ENCODE data around the gene SETD4.

Gene SETD4

GRCh38 chr21:36027347-36027746, 33.0 kb downstream of the SETD4 start:
- no peaks in the 10 kb centered on the region for H3K4me1 ChIP-seq (ENCODE audit: insufficient read depth, low read length)
- no peaks in the 10 kb centered on the region for H3K9me3 ChIP-seq (ENCODE audit: insufficient read depth, low read depth, low read length)
- H3K4me3 ChIP-seq (ENCODE audit: low read length): no peak overlapping the region
- no peaks in the 10 kb centered on the region for H3K27me3 ChIP-seq (ENCODE audit: insufficient read depth, low read length)
- no peak overlapping the region for H3K27ac ChIP-seq (ENCODE audit: low read depth, low read length)
- H3K36me3 ChIP-seq (ENCODE audit: insufficient read depth, low read length): no peaks in the 10 kb centered on the region
- WGBS: 93% methylated on average over 5 of the region's 5 CpGs
- H3K9ac ChIP-seq (ENCODE audit: low read depth, low read length): no peak overlapping the region

GRCh38 chr21:36024782-36025181, 35.5 kb downstream of the SETD4 start:
- no peak overlapping the region for H3K27ac ChIP-seq (ENCODE audit: low read depth, low read length)
- no peak overlapping the region for H3K4me3 ChIP-seq (ENCODE audit: low read length)
- no peak overlapping the region for H3K9ac ChIP-seq (ENCODE audit: low read depth, low read length)
- no peaks in the 10 kb centered on the region for H3K4me1 ChIP-seq (ENCODE audit: insufficient read depth, low read length)
- no peaks in the 10 kb centered on the region for H3K9me3 ChIP-seq (ENCODE audit: insufficient read depth, low read depth, low read length)
- H3K36me3 ChIP-seq (ENCODE audit: insufficient read depth, low read length): no peaks in the 10 kb centered on the region
- 95% methylated on average over 8 of the region's 8 CpGs for WGBS
- H3K27me3 ChIP-seq (ENCODE audit: insufficient read depth, low read length): no peaks in the 10 kb centered on the region

- no peaks in the 10 kb centered on the region for H3K9me3 ChIP-seq (ENCODE audit: insufficient read depth, low read depth, low read length)
- 92% methylated on average over 3 of the region's 3 CpGs for WGBS
- no peak overlapping the region for H3K4me3 ChIP-seq (ENCODE audit: low read length)
- no peaks in the 10 kb centered on the region for H3K4me1 ChIP-seq (ENCODE audit: insufficient read depth, low read length)
- no peaks in the 10 kb centered on the region for H3K36me3 ChIP-seq (ENCODE audit: insufficient read depth, low read length)
- no peak overlapping the region for H3K27ac ChIP-seq (ENCODE audit: low read depth, low read length)
- H3K9ac ChIP-seq (ENCODE audit: low read depth, low read length): no peak overlapping the region
- H3K27me3 ChIP-seq (ENCODE audit: insufficient read depth, low read length): no peaks in the 10 kb centered on the region
Observed at GRCh38 chr21:36023092-36023480, 37.2 kb downstream of the SETD4 start.

- 92% methylated on average over 5 of the region's 6 CpGs for WGBS
- Histone ChIP-seq H3K27me3 (ENCODE audit: insufficient read depth, low read length) (no peaks in the 10 kb centered on the region), H3K27ac (ENCODE audit: low read depth, low read length) (no peak overlapping the region), H3K36me3 (ENCODE audit: insufficient read depth, low read length) (no peaks in the 10 kb centered on the region), H3K4me1 (ENCODE audit: insufficient read depth, low read length) (no peaks in the 10 kb centered on the region), H3K9ac (ENCODE audit: low read depth, low read length) (no peak overlapping the region), H3K9me3 (ENCODE audit: insufficient read depth, low read depth, low read length) (no peaks in the 10 kb centered on the region), H3K4me3 (ENCODE audit: low read length) (no peak overlapping the region)
Observed at GRCh38 chr21:36022427-36023091, 37.8 kb downstream of the SETD4 start.

- no peaks in the 10 kb centered on the region for H3K4me1 ChIP-seq (ENCODE audit: insufficient read depth, low read length)
- WGBS: 97% methylated on average over 11 of the region's 11 CpGs
- H3K27me3 ChIP-seq (ENCODE audit: insufficient read depth, low read length): no peaks in the 10 kb centered on the region
- H3K27ac ChIP-seq (ENCODE audit: low read depth, low read length): no peak overlapping the region
- no peaks in the 10 kb centered on the region for H3K9me3 ChIP-seq (ENCODE audit: insufficient read depth, low read depth, low read length)
- no peak overlapping the region for H3K9ac ChIP-seq (ENCODE audit: low read depth, low read length)
- no peak overlapping the region for H3K4me3 ChIP-seq (ENCODE audit: low read length)
- no peaks in the 10 kb centered on the region for H3K36me3 ChIP-seq (ENCODE audit: insufficient read depth, low read length)
Observed at GRCh38 chr21:36021251-36021837, 39.0 kb downstream of the SETD4 start.

- no peak overlapping the region for H3K4me3 ChIP-seq (ENCODE audit: low read length)
- no peaks in the 10 kb centered on the region for H3K36me3 ChIP-seq (ENCODE audit: insufficient read depth, low read length)
- H3K9me3 ChIP-seq (ENCODE audit: insufficient read depth, low read depth, low read length): no peaks in the 10 kb centered on the region
- H3K9ac ChIP-seq (ENCODE audit: low read depth, low read length): no peak overlapping the region
- H3K27ac ChIP-seq (ENCODE audit: low read depth, low read length): no peak overlapping the region
- no peaks in the 10 kb centered on the region for H3K4me1 ChIP-seq (ENCODE audit: insufficient read depth, low read length)
- no peaks in the 10 kb centered on the region for H3K27me3 ChIP-seq (ENCODE audit: insufficient read depth, low read length)
- 91% methylated on average over 5 of the region's 5 CpGs for WGBS
Observed at GRCh38 chr21:36015045-36015444, 45.3 kb downstream of the SETD4 start.

- no peaks in the 10 kb centered on the region for H3K36me3 ChIP-seq (ENCODE audit: insufficient read depth, low read length)
- H3K27me3 ChIP-seq (ENCODE audit: insufficient read depth, low read length): no peaks in the 10 kb centered on the region
- H3K9ac ChIP-seq (ENCODE audit: low read depth, low read length): no peak overlapping the region
- no peak overlapping the region for H3K27ac ChIP-seq (ENCODE audit: low read depth, low read length)
- WGBS: 93% methylated on average over 1 of the region's 2 CpGs
- H3K4me3 ChIP-seq (ENCODE audit: low read length): no peak overlapping the region
- H3K4me1 ChIP-seq (ENCODE audit: insufficient read depth, low read length): no peaks in the 10 kb centered on the region
- no peaks in the 10 kb centered on the region for H3K9me3 ChIP-seq (ENCODE audit: insufficient read depth, low read depth, low read length)
Observed at GRCh38 chr21:36010801-36011200, 49.5 kb downstream of the SETD4 start.

- Histone ChIP-seq H3K4me1 (ENCODE audit: insufficient read depth, low read length) (no peaks in the 10 kb centered on the region), H3K9ac (ENCODE audit: low read depth, low read length) (no peak overlapping the region), H3K9me3 (ENCODE audit: insufficient read depth, low read depth, low read length) (0 out of 2 replicates have a peak, but pooled peaks cover 2% of the 10 kb centered on the region), H3K27ac (ENCODE audit: low read depth, low read length) (no peak overlapping the region), H3K27me3 (ENCODE audit: insufficient read depth, low read length) (no peaks in the 10 kb centered on the region), H3K4me3 (ENCODE audit: low read length) (no peak overlapping the region), H3K36me3 (ENCODE audit: insufficient read depth, low read length) (no peaks in the 10 kb centered on the region)
- WGBS: 90% methylated on average over 2 of the region's 2 CpGs
Observed at GRCh38 chr21:36008505-36008904, 51.8 kb downstream of the SETD4 start.

GRCh38 chr21:36005879-36006400, 54.4 kb downstream of the SETD4 start:
- Histone ChIP-seq H3K27me3 (ENCODE audit: insufficient read depth, low read length) (no peaks in the 10 kb centered on the region), H3K9ac (ENCODE audit: low read depth, low read length) (no peak overlapping the region)
- WGBS: 95% methylated on average over 5 of the region's 5 CpGs

GRCh38 chr21:36005018-36005417, 55.3 kb downstream of the SETD4 start:
- Histone ChIP-seq H3K36me3 (ENCODE audit: insufficient read depth, low read length) (no peaks in the 10 kb centered on the region), H3K27me3 (ENCODE audit: insufficient read depth, low read length) (no peaks in the 10 kb centered on the region), H3K27ac (ENCODE audit: low read depth, low read length) (no peak overlapping the region), H3K4me3 (ENCODE audit: low read length) (no peak overlapping the region), H3K9me3 (ENCODE audit: insufficient read depth, low read depth, low read length) (0 out of 2 replicates have a peak, but pooled peaks cover 5% of the 10 kb centered on the region), H3K9ac (ENCODE audit: low read depth, low read length) (no peak overlapping the region), H3K4me1 (ENCODE audit: insufficient read depth, low read length) (no peaks in the 10 kb centered on the region)
- 94% methylated on average over 13 of the region's 17 CpGs for WGBS

More at GRCh38 chr21:36005879-36006400, 54.4 kb downstream of the SETD4 start:
- Histone ChIP-seq H3K36me3 (ENCODE audit: insufficient read depth, low read length) (no peaks in the 10 kb centered on the region), H3K9me3 (ENCODE audit: insufficient read depth, low read depth, low read length) (0 out of 2 replicates have a peak, but pooled peaks cover 5% of the 10 kb centered on the region), H3K4me1 (ENCODE audit: insufficient read depth, low read length) (no peaks in the 10 kb centered on the region), H3K4me3 (ENCODE audit: low read length) (no peak overlapping the region), H3K27ac (ENCODE audit: low read depth, low read length) (no peak overlapping the region)

GRCh38 chr21:36004441-36004840, 55.9 kb downstream of the SETD4 start:
- no peaks in the 10 kb centered on the region for H3K4me1 ChIP-seq (ENCODE audit: insufficient read depth, low read length)
- H3K27me3 ChIP-seq (ENCODE audit: insufficient read depth, low read length): no peaks in the 10 kb centered on the region
- 0 out of 2 replicates have a peak, but pooled peaks cover 5% of the 10 kb centered on the region for H3K9me3 ChIP-seq (ENCODE audit: insufficient read depth, low read depth, low read length)
- no peak overlapping the region for H3K4me3 ChIP-seq (ENCODE audit: low read length)
- WGBS: 96% methylated on average over 5 of the region's 13 CpGs
- no peak overlapping the region for H3K27ac ChIP-seq (ENCODE audit: low read depth, low read length)
- no peaks in the 10 kb centered on the region for H3K36me3 ChIP-seq (ENCODE audit: insufficient read depth, low read length)
- no peak overlapping the region for H3K9ac ChIP-seq (ENCODE audit: low read depth, low read length)

Measured in HUES64 (cell line).